Activated naive CD8-positive, alpha-beta T cell treated with anti-CD3 and anti-CD28 coated beads, Interleukin-2, amount 50 U/mL, for 16 hours (primary cell): Measurements from ENCODE around the gene TWF1.
"Not testable (repeated sequence)": the region's sequence is repeated elsewhere in the genome, so short reads cannot be mapped to it uniquely, and the experiment has no call there.

ENCODE experiments used
- DNase-seq: peaks from one replicate; pipeline ENCODE4 v3.0.0-alpha.2; 2020; ENCODE audit warnings: low read depth, low spot score

The TWF1 gene

DNA sequence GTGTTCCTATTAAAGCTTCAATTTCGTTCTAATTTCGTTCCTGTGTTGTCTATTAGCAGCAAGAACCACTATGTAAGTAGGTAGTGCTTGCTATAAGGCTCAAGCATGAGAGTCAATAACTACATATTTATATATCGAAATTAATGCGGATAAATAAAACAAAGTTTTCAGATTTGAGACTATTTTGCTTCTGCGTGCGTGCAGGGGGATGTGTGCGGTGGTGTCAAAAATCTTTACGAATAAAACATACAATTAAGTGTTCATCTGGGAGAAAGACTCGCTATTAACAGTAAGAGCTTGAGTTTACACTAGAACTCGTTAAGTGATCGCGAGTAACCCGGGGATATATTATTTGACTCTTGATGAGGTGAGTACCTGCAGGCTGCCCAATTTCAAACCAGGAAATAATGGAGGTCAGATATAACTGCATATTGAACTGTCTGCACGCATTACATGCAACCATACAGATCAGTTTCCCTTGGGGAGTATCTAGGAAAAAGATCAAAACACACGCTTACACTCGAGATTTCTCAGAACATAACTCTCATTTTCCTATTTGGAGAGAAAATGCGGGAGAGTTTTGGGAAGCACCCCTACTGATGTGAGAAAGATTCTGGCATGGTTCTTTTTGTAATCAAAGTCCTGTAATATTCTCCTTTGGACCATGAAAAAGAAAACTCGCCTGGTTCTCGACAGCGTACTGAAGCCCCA is 813 bp downstream of the TWF1 start:
- DNase-seq: no peak

DNA sequence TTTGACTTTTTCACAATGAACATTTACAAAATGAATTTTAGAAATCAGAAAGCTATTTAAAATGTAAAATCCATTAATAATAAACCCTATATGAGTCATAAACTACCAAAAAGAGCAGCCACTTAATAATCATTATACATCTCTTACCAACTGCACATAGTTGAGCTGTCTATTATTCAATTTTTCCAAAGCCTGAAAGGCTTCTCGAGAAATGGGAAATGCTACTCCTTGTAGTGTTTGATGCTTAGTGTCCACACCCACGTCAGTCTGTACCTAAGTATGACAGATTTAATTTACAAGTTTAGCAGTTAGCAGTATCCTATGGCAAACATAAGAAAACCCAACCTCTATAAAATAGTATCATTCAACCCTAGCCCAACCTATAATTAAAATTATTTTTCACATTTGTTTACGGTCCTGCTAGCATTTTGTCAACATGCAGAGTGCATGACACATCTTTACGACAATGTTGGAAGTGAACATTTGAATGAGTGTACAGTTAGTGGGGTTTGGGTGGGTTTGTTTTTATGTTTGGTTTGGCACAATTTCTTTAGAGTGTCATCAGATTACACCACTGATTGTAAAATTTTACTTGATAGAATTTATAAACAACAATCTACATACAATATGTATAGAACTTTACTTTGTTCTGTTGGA is 8.4 kb downstream of the TWF1 start:
- DNase-seq: no peak

DNA sequence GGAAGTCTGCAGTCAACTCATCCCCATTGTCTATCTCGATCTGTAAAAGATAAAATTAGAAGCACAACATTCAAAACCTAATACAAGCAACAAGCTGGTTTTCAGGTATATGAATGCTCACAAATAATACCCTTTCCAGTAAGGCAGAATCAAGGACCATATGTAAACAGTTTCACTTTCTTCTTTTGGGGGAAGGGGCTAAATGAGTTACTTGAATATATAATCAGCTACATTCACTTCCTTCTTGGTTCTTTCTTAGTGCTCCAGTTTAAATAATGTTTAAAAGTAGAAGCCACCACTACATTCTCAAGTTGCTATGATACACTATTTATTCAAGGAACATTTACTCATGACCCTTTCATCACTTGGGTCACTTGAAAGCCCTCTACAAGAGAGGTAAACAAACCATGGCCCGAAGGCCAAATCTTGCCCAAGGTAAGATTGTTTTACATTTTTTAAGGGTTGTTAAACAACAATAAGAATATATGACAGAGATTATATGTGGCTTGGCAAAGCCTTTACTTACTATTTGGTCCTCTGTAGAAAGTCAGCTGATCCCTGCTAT is 10.3 kb downstream of the TWF1 start:
- no peak for DNase-seq

DNA sequence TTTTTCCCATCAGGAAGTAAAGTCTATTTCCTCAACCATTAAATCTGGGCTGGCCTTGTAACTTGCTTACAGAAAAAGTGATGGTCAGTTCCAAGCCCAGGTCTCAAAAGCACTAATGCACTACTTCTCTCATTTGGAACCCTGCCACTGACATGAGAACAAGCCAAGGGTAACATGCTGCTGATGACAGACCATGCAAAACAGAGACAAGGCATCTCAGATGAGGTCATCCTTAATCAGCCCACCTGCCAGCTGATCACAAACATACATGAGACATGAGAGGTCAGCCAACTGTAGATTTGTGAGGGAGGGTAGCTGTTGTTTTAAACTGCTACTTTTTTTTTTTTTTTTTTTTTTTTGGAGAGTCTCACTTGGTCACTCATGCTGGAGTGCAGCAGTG is 16.2 kb downstream of the TWF1 start:
- no peak for DNase-seq

DNA sequence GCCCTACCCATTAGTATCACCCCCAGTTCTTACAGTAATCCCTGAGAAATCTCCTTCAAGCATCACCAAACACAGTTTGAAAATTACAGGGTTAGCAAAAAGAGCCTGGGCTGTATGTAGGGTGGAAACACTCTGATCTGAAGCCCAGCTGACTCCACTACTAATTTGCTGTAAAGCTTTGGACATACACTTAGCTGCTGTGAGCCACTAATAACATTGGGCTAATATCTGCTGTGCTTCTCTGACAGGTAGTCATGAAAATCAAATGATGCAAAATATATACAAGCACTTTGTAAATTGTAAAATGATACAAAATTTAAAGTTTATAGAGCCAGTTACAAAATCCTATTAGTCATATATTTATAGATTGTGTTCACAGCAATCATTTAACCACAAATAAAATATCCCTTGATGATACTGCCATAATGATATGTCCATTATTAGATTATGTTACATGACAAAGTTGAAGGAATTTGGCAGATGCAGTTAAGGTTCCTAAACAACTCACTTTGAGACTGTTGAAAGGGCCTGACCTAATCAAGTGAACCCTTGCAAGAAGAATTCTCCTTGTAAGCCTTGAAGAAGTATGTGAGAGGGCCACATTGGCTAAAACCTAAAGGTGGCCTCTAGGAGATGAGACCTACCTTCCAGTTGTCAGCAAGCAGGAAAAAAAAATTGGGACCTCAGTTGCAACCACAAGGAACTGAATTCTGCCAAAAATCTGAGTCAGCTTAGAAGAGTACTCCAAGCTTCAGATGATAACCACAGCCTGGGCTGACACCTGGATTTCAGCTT is 19.0 kb downstream of the TWF1 start:
- no peak for DNase-seq

DNA sequence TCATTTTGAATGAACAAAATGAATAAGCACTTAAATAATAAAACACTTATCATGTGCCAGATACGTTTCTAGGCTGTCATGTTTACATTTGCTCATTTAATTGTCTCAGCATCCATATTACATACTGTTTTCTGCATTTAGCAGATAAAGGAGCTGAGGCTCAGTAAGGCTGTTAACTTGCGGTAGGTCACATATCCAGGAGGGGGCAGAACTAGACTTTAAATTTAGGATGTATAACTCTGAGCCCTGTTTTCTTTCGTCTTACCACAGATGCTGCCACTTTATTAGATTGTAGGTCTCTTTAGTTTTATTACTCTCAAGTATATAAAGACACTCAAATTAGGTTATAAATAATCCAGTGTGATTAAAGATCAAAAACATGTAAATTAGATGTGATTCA is 29.6 kb downstream of the TWF1 start:
- DNase-seq: no peak

DNA sequence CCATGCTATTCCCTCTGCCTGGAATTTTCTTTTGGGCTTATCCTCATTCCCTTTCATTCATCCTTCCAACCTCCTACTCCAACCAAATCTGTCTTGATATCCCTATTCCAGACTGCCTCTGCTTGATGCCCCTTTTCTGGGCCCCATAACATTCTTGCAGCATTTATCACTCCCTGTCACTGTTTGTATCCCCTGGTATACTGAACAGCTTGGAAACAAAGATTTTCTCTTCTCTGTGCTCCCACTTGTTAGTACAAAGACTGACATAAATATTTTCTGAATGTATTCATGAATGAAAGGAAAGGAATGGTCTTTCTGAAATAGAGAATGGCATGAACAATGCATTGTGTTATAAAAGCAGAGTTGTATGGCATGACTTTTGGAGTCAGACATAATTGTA is 39.8 kb downstream of the TWF1 start:
- DNase-seq: no peak

DNA sequence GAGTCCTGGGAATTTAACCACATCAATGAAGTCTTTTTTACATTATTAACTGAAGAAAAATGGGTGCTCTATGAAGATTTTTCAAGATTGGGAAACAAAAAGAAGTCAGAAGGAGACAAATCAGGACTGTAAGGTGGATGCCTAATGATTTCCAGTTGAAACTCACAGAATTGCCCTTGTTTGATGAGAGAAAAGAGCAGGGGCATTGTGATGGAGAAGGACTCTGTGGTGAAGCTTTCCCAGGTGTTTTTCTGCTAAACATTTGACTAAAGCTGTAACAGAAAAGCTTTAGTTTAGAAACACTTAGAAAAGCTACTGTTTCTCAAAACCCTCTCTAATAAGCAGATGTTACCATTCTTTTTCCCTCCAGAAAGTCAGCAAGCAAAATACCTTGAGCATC is 41.6 kb downstream of the TWF1 start:
- DNase-seq: no peak

DNA sequence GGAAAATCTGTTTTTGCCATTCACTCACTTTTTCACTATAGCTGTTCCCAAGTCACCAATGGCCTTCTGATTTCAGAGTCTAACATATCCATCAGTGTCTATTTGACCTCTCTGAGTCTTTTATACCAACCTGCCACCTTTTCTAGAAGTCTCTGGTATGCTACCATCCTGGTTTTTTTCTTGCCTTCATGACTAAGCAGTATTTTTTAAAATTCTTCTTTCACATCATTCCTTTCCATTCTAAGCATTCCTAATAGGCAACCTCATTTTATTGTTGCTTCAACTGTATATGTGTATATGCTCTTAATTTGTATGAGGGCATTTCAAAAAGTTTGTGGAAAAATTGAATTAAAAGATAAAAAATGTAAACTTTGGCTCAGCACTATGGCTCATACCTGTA is 42.3 kb downstream of the TWF1 start:
- DNase-seq: no peak

DNA sequence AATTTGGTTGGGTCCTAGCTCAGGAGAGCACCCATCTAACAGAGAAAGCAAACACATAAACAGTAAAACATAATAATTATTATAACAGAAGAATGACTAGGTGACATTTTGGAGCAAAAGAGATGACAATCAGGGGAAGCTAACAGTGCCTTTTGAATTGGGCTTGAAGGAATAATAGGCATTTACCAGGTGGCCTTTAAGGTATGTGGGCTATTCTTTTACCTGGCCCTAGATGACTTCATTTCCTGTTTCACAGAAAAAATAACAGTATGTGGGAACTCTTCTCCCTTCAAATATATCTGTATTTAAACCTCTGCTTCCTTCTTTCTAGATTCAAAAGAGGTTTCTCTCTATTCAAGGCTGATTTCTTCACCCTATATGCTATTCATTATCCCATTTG is 43.5 kb downstream of the TWF1 start:
- no peak for DNase-seq

DNA sequence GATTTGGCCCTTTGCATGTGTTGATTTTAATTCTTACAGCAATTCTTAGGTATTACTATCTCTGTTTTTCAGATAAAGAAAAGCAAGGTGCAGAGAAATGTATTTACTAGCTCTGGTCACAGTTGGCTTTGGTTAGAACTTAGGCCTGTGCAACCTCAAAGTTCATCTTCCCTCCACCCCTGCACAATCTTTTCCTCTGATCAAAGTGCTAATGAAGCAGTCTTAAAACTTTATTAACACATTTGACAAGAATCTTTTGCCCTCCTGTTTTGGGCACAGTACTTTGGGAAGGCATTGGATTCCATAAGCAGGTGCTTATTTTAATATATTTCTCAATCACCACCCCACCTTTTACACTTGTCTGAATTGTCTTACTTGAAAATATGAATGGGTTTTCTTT is 44.6 kb downstream of the TWF1 start:
- DNase-seq: no peak

DNA sequence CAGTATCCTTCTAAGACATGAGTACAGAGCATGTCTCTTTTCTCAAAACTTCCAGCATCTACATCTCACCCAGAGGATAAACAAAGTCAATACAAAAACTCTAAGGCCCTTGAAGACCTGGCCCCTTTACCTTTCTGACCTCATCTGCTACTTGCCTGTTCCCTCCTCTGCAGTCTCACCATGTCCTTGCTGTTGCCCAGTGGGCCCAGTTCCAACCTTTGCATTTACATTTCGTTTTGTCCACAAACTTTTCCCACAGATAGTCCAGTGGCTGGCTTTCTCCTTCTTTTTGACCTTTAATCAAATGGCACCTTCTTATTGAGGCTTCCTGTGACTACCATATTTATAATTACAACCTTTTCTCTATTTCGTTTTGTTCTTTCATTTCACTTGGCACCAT is 45.7 kb downstream of the TWF1 start:
- DNase-seq: no peak

DNA sequence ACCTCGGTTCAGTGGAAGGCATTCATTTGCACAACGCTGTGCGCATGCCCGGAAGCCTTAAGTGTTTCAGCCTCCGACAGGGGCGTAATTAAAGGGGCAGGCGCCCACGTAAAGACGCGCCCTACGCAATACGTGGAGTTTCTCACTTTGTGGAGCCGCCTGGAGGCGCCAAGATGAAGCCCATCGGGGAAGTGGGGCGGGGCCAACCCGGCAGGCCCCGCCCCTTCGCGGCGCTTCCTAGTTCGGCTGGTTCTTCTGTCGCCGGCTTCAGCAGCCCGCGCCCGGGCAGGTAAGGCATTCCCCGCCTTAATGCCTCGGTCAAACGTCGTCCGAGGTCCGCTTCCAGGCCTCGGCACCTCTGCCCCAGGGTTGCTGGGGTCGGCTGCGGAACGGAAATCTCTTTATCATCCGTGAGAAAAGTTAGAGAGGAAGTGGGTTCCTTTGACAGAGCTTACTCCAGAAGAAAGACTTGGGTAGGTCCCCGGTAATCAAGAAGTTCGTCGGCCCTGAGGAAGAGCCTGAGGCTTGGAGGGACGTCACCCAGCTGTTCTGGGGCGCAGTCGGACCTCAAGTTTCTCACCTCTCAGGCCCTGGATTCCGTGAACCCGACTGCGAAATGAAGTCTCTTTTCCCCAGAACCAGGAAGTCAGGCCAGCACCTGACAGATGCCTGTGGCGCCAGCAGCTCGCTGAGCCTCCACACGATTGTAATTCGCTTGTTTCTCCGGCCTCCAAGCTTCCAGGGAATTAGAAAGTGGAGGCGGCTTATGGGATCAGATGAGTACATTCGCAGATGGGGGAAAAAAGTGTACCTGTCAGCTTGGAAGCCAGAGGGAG is 47.2 kb downstream of the TWF1 start, which contains the start of the genes IRAK4 and PUS7L:
Gene IRAK4, plus strand, starts transcription at position 224 of the 836 bp plus-strand sequence. CDS start 9,161 bp downstream, outside the sequence.
Gene PUS7L, minus strand, starts transcription at position 63 of the 836 bp plus-strand sequence. CDS start 3,545 bp downstream, outside the sequence.
- DNase-seq: peak; percentile 87

DNA sequence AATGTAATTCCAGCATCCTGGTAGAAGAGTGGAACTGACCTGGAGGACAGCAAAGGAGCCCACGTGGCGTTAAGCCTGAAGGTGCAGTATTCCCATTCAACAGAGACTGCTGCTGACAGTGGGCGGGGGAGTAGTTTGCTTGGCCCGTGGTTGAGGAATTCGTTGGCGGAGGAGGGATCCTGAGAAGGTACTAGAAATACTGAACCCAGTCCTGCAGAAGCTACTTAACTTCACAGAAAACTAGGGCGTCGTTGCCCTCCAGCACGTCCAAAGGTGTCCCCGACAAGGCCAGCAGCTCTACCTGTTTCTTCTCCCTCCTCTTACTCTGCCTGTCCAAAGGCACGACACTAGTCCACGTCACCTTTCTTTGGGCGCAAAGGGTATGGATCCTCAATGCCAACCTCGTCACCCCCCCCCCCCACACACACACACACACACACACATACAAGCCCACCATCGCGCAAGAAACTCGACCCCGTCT is 47.8 kb downstream of the TWF1 start:
- DNase-seq: no peak

DNA sequence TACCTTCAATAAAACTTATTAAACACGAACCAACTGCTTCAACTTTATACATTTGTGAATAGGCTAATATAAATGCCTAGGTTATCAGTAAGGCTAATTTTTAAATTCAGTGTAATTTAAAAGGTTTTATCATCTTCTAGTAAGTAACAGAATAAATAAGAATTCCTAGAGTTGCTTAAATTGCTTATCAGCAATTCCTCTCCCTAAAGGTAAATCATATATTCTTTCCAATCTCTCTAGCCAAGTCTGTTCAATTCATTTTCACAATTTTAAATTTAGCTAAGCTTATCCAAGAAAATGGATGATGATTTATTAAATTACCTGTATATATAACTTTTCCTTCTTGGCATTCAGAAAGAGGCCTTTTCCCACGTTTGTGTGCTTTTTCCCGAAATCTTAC is 52.1 kb downstream of the TWF1 start:
- no peak for DNase-seq

DNA sequence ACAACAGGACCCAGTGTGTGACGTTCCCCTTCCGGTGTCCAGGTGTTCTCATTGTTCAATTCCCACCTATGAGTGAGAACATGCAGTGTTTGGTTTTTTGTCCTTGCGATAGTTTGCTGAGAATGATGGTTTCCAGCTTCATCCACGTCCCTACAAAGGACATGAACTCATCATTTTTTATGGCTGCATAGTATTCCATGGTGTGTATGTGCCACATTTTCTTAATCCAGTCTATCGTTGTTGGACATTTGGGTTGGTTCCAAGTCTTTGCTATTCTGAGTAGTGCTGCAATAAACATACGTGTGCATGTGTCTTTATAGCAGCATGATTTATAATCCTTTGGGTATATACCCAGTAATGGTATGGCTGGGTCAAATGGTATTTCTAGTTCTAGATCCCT is 54.8 kb downstream of the TWF1 start:
- not testable (repeated sequence) for DNase-seq

DNA sequence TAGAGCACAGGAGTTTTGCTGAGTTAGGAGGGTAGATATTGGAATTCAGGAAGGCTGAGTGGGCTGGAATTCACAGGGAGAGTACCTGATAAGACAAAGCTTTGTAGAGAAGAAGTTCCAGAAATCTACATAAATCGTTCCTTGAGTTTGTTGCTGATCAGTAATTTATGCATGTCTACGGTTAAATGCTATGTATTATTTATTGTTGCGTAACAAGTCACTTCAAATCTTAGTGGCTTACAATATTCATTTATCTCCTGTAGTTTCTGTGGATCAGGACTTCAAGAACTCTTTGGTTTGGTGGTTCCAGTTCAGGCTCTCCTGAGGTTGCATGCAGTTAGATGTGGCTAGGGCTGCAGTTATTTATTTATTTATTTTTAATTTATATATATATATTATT is 55.3 kb downstream of the TWF1 start:
- DNase-seq: no peak

DNA sequence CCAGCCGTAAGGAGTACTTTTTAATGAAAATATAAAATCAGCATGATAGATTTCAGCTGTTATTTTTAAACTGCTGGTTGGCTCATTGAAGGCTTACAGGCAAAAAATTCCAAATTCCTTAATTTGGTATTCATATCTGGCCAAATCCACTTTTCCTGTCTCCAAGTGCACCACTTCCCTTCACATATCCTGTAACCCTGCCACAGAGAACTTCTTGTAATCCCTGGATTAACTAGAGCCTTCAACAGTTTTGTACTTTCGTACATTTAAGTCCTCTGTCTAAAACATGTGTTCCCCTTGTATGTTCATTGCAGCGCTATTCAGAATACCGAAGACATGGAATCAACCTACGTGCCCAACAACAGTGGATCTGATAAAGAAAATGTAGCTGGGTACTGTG is 57.1 kb downstream of the TWF1 start:
- no peak for DNase-seq

DNA sequence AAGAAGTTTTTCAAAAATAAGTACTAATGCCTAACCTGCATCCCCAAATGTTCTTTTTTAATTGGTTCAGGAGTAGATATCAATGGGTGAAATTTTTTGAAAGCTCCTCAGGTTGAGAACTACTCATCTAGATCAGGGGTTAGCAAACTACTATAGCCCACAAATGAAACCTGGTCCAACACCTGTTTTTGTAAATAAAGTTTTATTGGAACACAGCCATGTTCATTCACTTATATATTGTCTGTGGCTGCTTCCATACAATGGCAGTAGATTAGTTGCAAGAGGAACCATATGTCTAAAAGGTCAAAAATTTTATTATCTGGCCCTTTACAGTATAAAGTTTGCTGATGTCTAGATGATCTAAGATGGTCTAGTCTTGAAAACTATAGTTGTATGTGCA is 61.3 kb downstream of the TWF1 start:
- DNase-seq: no peak
